WTC11 (cell line): ENCODE data around the gene TEX19.

Source experiments
- ATF1 ChIP-seq: sonication (generic); formaldehyde crosslinking; IDR thresholded peaks from 2 replicates; pipeline ENCODE4 v1.8.1; 2023; ENCODE audit warnings: mild to moderate bottlenecking, moderate library complexity, missing genetic modification reagents
- GABPB1 ChIP-seq: sonication (generic); formaldehyde crosslinking; IDR thresholded peaks from 2 replicates; pipeline ENCODE4 v1.8.1; 2023; ENCODE audit warnings: mild to moderate bottlenecking, missing genetic modification reagents
- IRF2 ChIP-seq: sonication (generic); formaldehyde crosslinking; IDR thresholded peaks from 2 replicates; pipeline ENCODE4 v1.8.0; 2022; ENCODE audit warnings: low read depth, missing genetic modification reagents, borderline replicate concordance
- SP1 ChIP-seq: sonication (generic); formaldehyde crosslinking; conservative IDR thresholded peaks from 2 replicates; pipeline ENCODE4 v1.8.1; 2022; ENCODE audit warnings: missing genetic modification reagents
- TEAD1 ChIP-seq: sonication (generic); formaldehyde crosslinking; IDR thresholded peaks from 2 replicates; pipeline ENCODE4 v1.8.0; 2022; ENCODE audit warnings: mild to moderate bottlenecking, missing genetic modification reagents
- TP53 ChIP-seq: sonication (generic); formaldehyde crosslinking; IDR thresholded peaks from 2 replicates; pipeline ENCODE4 v1.8.1; 2023; ENCODE audit warnings: mild to moderate bottlenecking, missing genetic modification reagents
- ZNF121 ChIP-seq: sonication (generic); formaldehyde crosslinking; IDR thresholded peaks from 2 replicates; pipeline ENCODE4 v1.8.0; 2023; ENCODE audit warnings: missing genetic modification reagents
- ZNF232 ChIP-seq: sonication (generic); formaldehyde crosslinking; IDR thresholded peaks from 2 replicates; pipeline ENCODE4 v1.8.0; 2022; ENCODE audit warnings: mild to moderate bottlenecking, missing genetic modification reagents
- TF ChIP-seq, protein P1 (sequence below): sonication (generic); formaldehyde crosslinking; IDR thresholded peaks from 2 replicates; pipeline ENCODE4 v1.8.1; 2023; ENCODE audit warnings: mild to moderate bottlenecking, missing genetic modification reagents, moderate library complexity
- TF ChIP-seq, protein P2 (sequence below): fragments of 250-450 bp; sonication (Bioruptor Pico); IDR thresholded peaks from 2 replicates; pipeline ENCODE4 v1.9.0; 2021; ENCODE audit warnings: mild to moderate bottlenecking, borderline replicate concordance
- TF ChIP-seq, protein P3 (sequence below): sonication (generic); formaldehyde crosslinking; IDR thresholded peaks from 2 replicates; pipeline ENCODE4 v1.8.1; 2023; ENCODE audit warnings: mild to moderate bottlenecking, moderate library complexity, missing genetic modification reagents
- TF ChIP-seq, protein P4 (sequence below): fragments of 200-600 bp; IDR thresholded peaks from 2 replicates; pipeline ENCODE4 v1.8.0; 2022; ENCODE audit warnings: antibody characterized with exemption
- TF ChIP-seq, protein P5 (sequence below): fragments of 250-450 bp; sonication (Bioruptor Pico); IDR thresholded peaks from 2 replicates; pipeline ENCODE4 v1.9.0; 2021; ENCODE audit warnings: moderate library complexity, mild to moderate bottlenecking, inconsistent platforms, borderline replicate concordance

DNA sequence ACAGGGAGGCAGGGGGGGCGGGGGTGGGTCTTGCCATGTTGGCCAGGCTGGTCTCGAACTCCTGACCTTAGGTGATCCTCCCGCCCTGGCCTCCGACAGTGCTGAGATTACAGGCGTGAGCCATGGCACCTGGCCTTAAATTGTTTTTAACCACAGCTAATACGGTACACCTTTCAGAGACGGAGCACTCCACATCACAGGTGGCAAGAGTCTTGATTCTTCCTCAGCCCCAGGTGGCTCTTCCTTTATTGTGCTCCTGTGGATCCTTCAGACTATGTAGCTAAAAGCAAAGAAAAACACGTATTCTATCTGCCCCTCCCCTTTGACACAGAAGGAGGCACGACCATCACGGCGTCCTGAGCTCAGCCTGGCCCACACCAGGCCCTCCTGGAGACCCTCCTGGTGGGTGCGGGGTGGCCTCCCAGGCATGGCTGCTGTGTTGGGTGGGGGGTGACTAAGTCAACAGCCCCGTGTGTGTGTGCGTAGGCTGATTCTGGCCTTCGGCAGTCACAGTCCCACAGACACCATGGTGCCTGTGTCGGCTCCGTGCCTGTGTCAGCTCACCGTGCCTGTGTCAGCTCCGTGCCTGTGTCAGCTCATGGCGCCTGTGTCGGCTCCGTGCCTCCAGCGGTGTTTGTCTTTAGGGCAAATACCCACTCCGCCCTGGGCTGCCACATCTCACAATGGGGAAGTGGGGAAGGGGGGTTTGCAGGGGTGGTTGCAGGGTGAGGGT, 14.7 kb upstream of the TEX19 start:
- TF ChIP-seq, protein P1, sequence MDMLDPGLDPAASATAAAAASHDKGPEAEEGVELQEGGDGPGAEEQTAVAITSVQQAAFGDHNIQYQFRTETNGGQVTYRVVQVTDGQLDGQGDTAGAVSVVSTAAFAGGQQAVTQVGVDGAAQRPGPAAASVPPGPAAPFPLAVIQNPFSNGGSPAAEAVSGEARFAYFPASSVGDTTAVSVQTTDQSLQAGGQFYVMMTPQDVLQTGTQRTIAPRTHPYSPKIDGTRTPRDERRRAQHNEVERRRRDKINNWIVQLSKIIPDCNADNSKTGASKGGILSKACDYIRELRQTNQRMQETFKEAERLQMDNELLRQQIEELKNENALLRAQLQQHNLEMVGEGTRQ (CRISPR knock-in tag), result no peak
- TF ChIP-seq TEAD1 (CRISPR knock-in tag), result no peak
- TF ChIP-seq, protein P2, sequence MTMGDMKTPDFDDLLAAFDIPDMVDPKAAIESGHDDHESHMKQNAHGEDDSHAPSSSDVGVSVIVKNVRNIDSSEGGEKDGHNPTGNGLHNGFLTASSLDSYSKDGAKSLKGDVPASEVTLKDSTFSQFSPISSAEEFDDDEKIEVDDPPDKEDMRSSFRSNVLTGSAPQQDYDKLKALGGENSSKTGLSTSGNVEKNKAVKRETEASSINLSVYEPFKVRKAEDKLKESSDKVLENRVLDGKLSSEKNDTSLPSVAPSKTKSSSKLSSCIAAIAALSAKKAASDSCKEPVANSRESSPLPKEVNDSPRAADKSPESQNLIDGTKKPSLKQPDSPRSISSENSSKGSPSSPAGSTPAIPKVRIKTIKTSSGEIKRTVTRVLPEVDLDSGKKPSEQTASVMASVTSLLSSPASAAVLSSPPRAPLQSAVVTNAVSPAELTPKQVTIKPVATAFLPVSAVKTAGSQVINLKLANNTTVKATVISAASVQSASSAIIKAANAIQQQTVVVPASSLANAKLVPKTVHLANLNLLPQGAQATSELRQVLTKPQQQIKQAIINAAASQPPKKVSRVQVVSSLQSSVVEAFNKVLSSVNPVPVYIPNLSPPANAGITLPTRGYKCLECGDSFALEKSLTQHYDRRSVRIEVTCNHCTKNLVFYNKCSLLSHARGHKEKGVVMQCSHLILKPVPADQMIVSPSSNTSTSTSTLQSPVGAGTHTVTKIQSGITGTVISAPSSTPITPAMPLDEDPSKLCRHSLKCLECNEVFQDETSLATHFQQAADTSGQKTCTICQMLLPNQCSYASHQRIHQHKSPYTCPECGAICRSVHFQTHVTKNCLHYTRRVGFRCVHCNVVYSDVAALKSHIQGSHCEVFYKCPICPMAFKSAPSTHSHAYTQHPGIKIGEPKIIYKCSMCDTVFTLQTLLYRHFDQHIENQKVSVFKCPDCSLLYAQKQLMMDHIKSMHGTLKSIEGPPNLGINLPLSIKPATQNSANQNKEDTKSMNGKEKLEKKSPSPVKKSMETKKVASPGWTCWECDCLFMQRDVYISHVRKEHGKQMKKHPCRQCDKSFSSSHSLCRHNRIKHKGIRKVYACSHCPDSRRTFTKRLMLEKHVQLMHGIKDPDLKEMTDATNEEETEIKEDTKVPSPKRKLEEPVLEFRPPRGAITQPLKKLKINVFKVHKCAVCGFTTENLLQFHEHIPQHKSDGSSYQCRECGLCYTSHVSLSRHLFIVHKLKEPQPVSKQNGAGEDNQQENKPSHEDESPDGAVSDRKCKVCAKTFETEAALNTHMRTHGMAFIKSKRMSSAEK, result no peak
- TF ChIP-seq, protein P3, sequence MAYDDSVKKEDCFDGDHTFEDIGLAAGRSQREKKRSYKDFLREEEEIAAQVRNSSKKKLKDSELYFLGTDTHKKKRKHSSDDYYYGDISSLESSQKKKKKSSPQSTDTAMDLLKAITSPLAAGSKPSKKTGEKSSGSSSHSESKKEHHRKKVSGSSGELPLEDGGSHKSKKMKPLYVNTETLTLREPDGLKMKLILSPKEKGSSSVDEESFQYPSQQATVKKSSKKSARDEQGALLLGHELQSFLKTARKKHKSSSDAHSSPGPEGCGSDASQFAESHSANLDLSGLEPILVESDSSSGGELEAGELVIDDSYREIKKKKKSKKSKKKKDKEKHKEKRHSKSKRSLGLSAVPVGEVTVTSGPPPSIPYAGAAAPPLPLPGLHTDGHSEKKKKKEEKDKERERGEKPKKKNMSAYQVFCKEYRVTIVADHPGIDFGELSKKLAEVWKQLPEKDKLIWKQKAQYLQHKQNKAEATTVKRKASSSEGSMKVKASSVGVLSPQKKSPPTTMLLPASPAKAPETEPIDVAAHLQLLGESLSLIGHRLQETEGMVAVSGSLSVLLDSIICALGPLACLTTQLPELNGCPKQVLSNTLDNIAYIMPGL, result no peak
- TF ChIP-seq ZNF121 (CRISPR knock-in tag), result no peak
- TF ChIP-seq, protein P4, sequence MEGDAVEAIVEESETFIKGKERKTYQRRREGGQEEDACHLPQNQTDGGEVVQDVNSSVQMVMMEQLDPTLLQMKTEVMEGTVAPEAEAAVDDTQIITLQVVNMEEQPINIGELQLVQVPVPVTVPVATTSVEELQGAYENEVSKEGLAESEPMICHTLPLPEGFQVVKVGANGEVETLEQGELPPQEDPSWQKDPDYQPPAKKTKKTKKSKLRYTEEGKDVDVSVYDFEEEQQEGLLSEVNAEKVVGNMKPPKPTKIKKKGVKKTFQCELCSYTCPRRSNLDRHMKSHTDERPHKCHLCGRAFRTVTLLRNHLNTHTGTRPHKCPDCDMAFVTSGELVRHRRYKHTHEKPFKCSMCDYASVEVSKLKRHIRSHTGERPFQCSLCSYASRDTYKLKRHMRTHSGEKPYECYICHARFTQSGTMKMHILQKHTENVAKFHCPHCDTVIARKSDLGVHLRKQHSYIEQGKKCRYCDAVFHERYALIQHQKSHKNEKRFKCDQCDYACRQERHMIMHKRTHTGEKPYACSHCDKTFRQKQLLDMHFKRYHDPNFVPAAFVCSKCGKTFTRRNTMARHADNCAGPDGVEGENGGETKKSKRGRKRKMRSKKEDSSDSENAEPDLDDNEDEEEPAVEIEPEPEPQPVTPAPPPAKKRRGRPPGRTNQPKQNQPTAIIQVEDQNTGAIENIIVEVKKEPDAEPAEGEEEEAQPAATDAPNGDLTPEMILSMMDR, result no peak
- TF ChIP-seq, protein P5, sequence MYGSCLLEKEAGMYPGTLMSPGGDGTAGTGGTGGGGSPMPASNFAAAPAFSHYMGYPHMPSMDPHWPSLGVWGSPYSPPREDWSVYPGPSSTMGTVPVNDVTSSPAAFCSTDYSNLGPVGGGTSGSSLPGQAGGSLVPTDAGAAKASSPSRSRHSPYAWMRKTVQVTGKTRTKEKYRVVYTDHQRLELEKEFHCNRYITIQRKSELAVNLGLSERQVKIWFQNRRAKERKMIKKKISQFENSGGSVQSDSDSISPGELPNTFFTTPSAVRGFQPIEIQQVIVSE (CRISPR knock-in tag), result no peak
- no peak for TF ChIP-seq SP1 (CRISPR knock-in tag)
- no peak for TF ChIP-seq TP53
- no peak for TF ChIP-seq GABPB1 (CRISPR knock-in tag)
- TF ChIP-seq ATF1 (CRISPR knock-in tag), result no peak
- TF ChIP-seq ZNF232 (CRISPR knock-in tag), result no peak
- TF ChIP-seq IRF2 (CRISPR knock-in tag), result no peak
